Stomach smooth muscle (tissue), 2 donors: ENCODE measurements around the gene PDE4D.
"Not testable (repeated sequence)": the region's sequence is repeated elsewhere in the genome, so short reads cannot be mapped to it uniquely, and the experiment has no call there.

ENCODE experiments used
- H3K27ac ChIP-seq: one replicate; pipeline ENCODE4 v1.7.0; 2013; ENCODE audit warnings: mild to moderate bottlenecking, low read length, inconsistent platforms
- H3K27me3 ChIP-seq, 2 donors: one replicate each; pipeline ENCODE4 v1.7.0; 2013; ENCODE audit warnings: low read length in 2 of 2; ENCODE audit not compliant: insufficient read depth in 2 of 2, control insufficient read depth in 1 of 2
- H3K36me3 ChIP-seq, 2 donors: one replicate each; pipeline ENCODE4 v1.7.0; 2013; ENCODE audit warnings: low read length in 2 of 2; ENCODE audit not compliant: control insufficient read depth in 2 of 2, insufficient read depth in 2 of 2
- H3K4me1 ChIP-seq: one replicate; pipeline ENCODE4 v1.7.0; 2013; ENCODE audit warnings: low read length; ENCODE audit not compliant: control insufficient read depth, insufficient read depth
- H3K4me3 ChIP-seq, 2 donors: one replicate each; pipeline ENCODE4 v1.7.0; 2013; ENCODE audit warnings: low read length in 2 of 2
- H3K9ac ChIP-seq, 2 donors: one replicate each; pipeline ENCODE4 v1.7.0; 2013; ENCODE audit warnings: low read length in 2 of 2, mild to moderate bottlenecking in 1 of 2
- H3K9me3 ChIP-seq, 2 donors: one replicate each; pipeline ENCODE4 v1.7.0; 2013; ENCODE audit warnings: low read length in 2 of 2; ENCODE audit not compliant: control insufficient read depth in 2 of 2
- donor health status: healthy.
- donor health status: Pancreatic carcinoma.

Gene PDE4D

GRCh38 chr5:59058969-59059687 is 834.4 kb downstream of the PDE4D start:
- H3K4me3 ChIP-seq: no peak overlapping the region
- peaks cover 0 to 5% of the 10 kb centered on the region in 2 donors for H3K36me3 ChIP-seq
- no peak overlapping the region for H3K9ac ChIP-seq
- no peaks in the 10 kb centered on the region for H3K4me1 ChIP-seq
- no peaks in the 10 kb centered on the region for H3K27me3 ChIP-seq
- no peak overlapping the region for H3K27ac ChIP-seq
- H3K9me3 ChIP-seq: no peaks in the 10 kb centered on the region

- Histone ChIP-seq H3K4me1 (no peaks in the 10 kb centered on the region), H3K36me3 (peaks cover 0 to 5% of the 10 kb centered on the region in 2 donors), H3K4me3 (no peak overlapping the region), H3K27me3 (no peaks in the 10 kb centered on the region), H3K27ac (no peak overlapping the region), H3K9me3 (no peaks in the 10 kb centered on the region), H3K9ac (no peak overlapping the region)
Observed at GRCh38 chr5:59058237-59058636, 835.3 kb downstream of the PDE4D start.

GRCh38 chr5:59056599-59056998 is 836.9 kb downstream of the PDE4D start:
- H3K4me3 ChIP-seq, H3K9ac ChIP-seq, H3K36me3 ChIP-seq, H3K4me1 ChIP-seq, H3K27me3 ChIP-seq, H3K27ac ChIP-seq, H3K9me3 ChIP-seq: not testable (repeated sequence)

- H3K9ac ChIP-seq: no peak overlapping the region
- H3K27ac ChIP-seq: no peak overlapping the region
- no peaks in the 10 kb centered on the region for H3K4me1 ChIP-seq
- no peaks in the 10 kb centered on the region for H3K27me3 ChIP-seq
- peaks cover 0 to 5% of the 10 kb centered on the region in 2 donors for H3K36me3 ChIP-seq
- H3K4me3 ChIP-seq: no peak overlapping the region
- no peaks in the 10 kb centered on the region for H3K9me3 ChIP-seq
Observed at GRCh38 chr5:59055745-59056448, 837.6 kb downstream of the PDE4D start.

GRCh38 chr5:59054963-59055528 is 838.5 kb downstream of the PDE4D start:
- Histone ChIP-seq H3K9me3 (no peaks in the 10 kb centered on the region), H3K9ac (no peak overlapping the region), H3K4me3 (no peak overlapping the region), H3K27ac (no peak overlapping the region), H3K27me3 (no peaks in the 10 kb centered on the region), H3K4me1 (no peaks in the 10 kb centered on the region), H3K36me3 (peaks cover 0 to 5% of the 10 kb centered on the region in 2 donors)

- Histone ChIP-seq H3K27ac (no peak overlapping the region), H3K27me3 (no peaks in the 10 kb centered on the region), H3K9ac (no peak overlapping the region), H3K9me3 (no peaks in the 10 kb centered on the region), H3K4me3 (no peak overlapping the region), H3K4me1 (no peaks in the 10 kb centered on the region), H3K36me3 (peaks cover 0 to 4% of the 10 kb centered on the region in 2 donors)
Observed at GRCh38 chr5:59051951-59052350, 841.6 kb downstream of the PDE4D start.

- no peak overlapping the region for H3K4me3 ChIP-seq
- no peaks in the 10 kb centered on the region for H3K9me3 ChIP-seq
- H3K27me3 ChIP-seq: no peaks in the 10 kb centered on the region
- no peak overlapping the region for H3K9ac ChIP-seq
- no peaks in the 10 kb centered on the region for H3K36me3 ChIP-seq
- H3K27ac ChIP-seq: no peak overlapping the region
- no peaks in the 10 kb centered on the region for H3K4me1 ChIP-seq
Observed at GRCh38 chr5:59049095-59049494, 844.4 kb downstream of the PDE4D start.

- Histone ChIP-seq H3K4me1 (peaks cover 21% of the 10 kb centered on the region), H3K9ac (peak overlapping the region in 1 of 2 donors; percentile 42), H3K27me3 (no peaks in the 10 kb centered on the region), H3K4me3 (no peak overlapping the region), H3K27ac (no peak overlapping the region), H3K36me3 (no peaks in the 10 kb centered on the region), H3K9me3 (no peaks in the 10 kb centered on the region)
Observed at GRCh38 chr5:59042201-59043055, 851.1 kb downstream of the PDE4D start.

GRCh38 chr5:59041355-59041754 is 852.2 kb downstream of the PDE4D start:
- H3K4me3 ChIP-seq: no peak overlapping the region
- no peak overlapping the region for H3K9ac ChIP-seq
- H3K27ac ChIP-seq: no peak overlapping the region
- H3K27me3 ChIP-seq: no peaks in the 10 kb centered on the region
- H3K36me3 ChIP-seq: no peaks in the 10 kb centered on the region
- peaks cover 24% of the 10 kb centered on the region for H3K4me1 ChIP-seq
- no peaks in the 10 kb centered on the region for H3K9me3 ChIP-seq

- Histone ChIP-seq H3K4me3 (no peak overlapping the region), H3K27ac (no peak overlapping the region), H3K36me3 (no peaks in the 10 kb centered on the region), H3K9me3 (no peaks in the 10 kb centered on the region), H3K9ac (no peak overlapping the region), H3K27me3 (no peaks in the 10 kb centered on the region), H3K4me1 (peaks cover 24% of the 10 kb centered on the region)
Observed at GRCh38 chr5:59040804-59041201, 852.7 kb downstream of the PDE4D start.
